NCI-H1092 treated with DMSO at 0.1 percent for 48 hours (cell line): Measurements from ENCODE around the gene RBAK.
"Not testable (repeated sequence)": the region's sequence is repeated elsewhere in the genome, so short reads cannot be mapped to it uniquely, and the experiment has no call there.

Experiments
- DNase-seq: peaks from one replicate; lab custom pipeline; 2025; lab: John Stamatoyannopoulos, UW

The RBAK gene

GRCh38 chr7:5051731-5052130, 6.1 kb downstream of the RBAK start:
- not testable (repeated sequence) for DNase-seq

GRCh38 chr7:5053175-5053574, 7.5 kb downstream of the RBAK start:
- DNase-seq: no peak

- no peak for DNase-seq
Observed at GRCh38 chr7:5063698-5064097, 18.0 kb downstream of the RBAK start.

DNA sequence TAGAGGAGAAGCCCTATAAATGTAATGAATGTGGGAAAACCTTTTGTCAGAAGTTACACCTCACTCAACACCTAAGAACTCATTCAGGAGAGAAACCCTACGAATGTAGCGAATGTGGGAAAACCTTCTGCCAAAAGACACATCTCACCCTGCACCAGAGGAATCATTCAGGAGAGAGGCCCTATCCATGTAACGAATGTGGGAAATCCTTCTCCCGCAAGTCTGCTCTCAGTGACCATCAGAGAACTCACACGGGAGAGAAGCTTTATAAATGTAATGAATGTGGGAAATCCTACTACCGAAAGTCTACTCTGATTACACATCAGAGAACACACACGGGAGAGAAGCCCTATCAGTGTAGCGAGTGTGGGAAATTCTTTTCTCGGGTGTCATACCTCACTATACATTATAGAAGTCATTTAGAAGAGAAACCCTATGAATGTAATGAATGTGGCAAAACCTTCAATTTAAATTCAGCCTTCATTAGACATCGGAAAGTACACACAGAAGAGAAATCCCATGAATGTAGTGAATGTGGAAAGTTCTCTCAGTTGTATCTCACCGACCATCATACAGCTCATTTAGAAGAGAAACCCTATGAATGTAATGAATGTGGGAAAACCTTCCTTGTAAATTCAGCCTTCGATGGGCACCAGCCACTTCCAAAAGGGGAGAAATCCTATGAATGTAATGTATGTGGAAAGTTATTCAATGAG, 18.9 kb downstream of the RBAK start:
- DNase-seq: no peak

GRCh38 chr7:5065107-5065407, 19.4 kb downstream of the RBAK start:
- DNase-seq: no peak

- no peak for DNase-seq
Observed at GRCh38 chr7:5068521-5068920, 22.9 kb downstream of the RBAK start.

GRCh38 chr7:5070206-5070605, 24.5 kb downstream of the RBAK start:
- no peak for DNase-seq

GRCh38 chr7:5075187-5075586, 29.5 kb downstream of the RBAK start:
- DNase-seq: not testable (repeated sequence)

DNA sequence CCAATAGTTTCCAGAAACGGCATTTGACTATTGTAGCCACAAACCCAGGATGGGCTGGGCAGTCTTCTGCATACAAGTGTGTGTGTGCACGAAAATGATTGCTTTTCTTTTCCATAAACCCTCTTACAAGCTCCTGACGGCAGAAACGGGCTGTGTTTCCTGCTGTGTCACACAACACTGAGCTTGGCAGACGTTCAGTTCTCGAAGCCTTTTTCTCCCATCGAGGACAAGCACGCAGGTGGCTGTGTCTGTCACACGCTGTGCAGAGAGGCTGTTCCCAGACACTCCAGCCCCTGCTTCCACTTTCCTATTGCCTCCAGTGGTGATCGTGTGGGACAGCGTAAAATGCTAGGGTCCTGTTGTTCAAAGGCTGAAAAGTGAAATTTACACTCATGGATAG, 32.1 kb downstream of the RBAK start:
- peak; percentile 94 for DNase-seq

DNA sequence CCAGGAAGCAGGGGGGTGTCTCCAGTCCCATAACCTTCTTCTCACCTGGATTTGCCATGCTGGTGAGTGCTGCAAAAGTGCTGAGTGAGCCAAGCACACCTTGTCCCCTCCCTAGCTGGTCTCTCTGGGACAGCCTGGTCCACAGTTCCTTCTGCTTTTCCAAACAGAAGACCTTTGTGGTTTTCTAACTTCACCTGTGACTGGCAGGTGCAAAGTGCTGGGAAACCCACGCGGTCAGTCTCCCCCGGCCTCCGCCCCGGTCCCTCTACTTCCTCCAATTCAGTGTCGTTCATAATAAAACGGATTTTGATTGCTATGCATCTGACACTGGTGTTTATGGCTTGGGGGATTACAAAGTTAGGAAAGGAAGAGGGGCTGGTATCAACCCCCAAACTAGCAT, 37.1 kb downstream of the RBAK start:
- DNase-seq: no peak

DNA sequence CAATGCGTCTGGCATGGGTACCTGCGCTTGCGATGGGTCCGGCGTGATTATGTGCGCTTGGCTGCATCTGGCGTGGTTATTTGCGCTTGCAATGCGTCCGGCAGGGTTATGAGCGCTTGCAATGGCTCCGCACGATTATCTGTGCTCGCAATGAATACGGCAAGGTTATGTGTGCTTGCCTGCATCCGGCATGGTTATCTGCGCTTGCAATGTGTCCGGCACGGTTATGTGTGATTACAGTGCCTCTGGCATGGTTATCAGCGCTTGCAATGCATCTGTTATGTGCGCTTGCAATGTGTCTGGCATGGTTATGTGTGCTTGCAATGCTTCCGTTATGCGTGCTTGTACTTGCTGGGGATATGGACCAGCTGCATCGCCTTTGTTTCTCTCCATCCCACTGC, 37.7 kb downstream of the RBAK start:
- no peak for DNase-seq

DNA sequence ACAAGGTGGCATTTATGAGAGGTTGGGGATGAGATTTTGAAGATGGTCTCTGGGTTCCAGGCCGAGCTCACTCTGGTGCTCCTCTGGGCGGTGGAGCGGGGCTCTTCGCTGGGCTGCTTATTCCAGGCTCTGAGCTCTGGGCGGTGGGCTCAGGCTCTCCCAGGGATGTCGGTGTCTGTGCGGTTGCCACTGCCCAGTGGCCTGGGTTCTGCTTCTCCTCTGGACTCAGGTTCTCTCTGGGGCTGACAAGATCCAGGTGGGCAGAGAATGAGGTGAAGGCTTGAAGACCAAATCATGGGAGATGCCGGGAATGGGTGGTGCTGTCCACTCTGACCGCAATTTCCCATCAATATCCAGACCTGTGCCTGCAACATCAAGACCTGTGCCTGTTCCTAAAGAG, 40.6 kb downstream of the RBAK start:
- no peak for DNase-seq

DNA sequence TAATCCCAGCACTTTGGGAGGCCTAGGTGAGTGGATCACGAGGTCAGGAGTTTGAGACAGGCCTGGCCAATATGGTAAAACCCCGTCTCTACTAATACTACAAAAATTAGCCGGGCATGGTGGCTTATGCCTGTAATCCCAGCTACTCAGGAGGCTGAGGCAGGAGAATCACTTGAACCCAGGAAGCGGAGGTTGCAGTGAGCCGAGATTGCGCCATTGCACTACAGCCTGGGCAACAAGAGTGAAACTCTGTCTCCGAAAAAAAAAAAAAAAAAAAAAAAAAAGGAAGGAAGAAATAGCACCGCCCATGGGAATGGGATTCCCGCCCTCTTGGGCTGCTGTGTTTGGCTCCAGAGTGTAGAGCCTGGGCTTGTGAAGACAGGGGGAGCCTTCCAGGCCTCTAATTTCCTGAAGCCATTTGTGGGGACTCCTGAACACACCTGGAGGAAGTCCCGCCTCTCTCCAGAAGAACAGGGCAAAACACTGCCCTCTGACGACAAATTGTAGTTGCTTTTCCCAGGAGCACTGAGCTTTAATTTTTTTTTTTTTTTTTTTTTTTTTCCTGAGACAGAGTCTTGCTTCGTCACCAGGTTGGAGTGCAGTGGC, 42.7 kb downstream of the RBAK start:
- not testable (repeated sequence) for DNase-seq

GRCh38 chr7:5088906-5089305, 43.2 kb downstream of the RBAK start:
- DNase-seq: no peak

DNA sequence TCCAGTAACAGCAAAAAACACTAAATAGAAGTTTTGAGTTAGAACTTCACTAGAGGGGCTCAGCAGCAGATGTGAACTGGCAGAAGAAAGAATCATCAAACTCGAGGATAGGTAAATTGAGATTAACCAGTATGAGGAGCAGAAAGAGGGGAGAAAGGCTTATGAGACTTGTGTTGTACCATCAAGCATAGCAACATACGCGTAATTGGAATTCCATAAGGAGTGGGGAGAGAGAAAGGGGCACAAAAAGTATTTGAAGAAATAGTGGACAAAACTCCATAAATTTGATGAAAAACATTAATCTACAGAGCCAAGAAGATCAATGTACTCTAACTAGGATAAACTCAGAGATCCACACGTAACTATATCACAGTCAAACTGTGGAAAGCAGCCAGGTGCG, 48.3 kb downstream of the RBAK start:
- DNase-seq: no peak

- peak; percentile 30 for DNase-seq
Observed at GRCh38 chr7:5094641-5095040, 49.0 kb downstream of the RBAK start.

- DNase-seq: no peak
Observed at GRCh38 chr7:5116359-5116758, 70.7 kb downstream of the RBAK start.

- DNase-seq: no peak
Observed at GRCh38 chr7:5117095-5117970, 71.7 kb downstream of the RBAK start.
